Sigmoid colon (tissue), 7 donors: ENCODE data around the gene PIK3R6. TPM values are rescaled to one million over a fixed set of nuclear protein-coding genes. Genes with fewer than 3 reads are reported as not detected.

Experiments
- DNase-seq: peaks from one replicate; pipeline ENCODE4 v3.0.0-alpha.2; 2019
- H3K27ac ChIP-seq, 4 donors: fragments of 200-600 bp; sonication (generic); one replicate each; pipeline ENCODE4 v1.5.1; 2016 to 2019; ENCODE audit warnings: mild to moderate bottlenecking in 1 of 4
- H3K27me3 ChIP-seq, 3 donors: fragments of 200-600 bp; sonication (generic); one replicate each; pipeline ENCODE4 v1.5.1; 2019; ENCODE audit warnings: mild to moderate bottlenecking in 1 of 3
- H3K36me3 ChIP-seq, 4 donors: fragments of 200-600 bp; sonication (generic); one replicate each; pipeline ENCODE4 v1.5.1; 2016 to 2019
- H3K4me1 ChIP-seq, 4 donors: fragments of 200-600 bp; sonication (generic); one replicate each; pipeline ENCODE4 v1.5.1; 2017 to 2019
- H3K4me3 ChIP-seq, 4 donors: fragments of 200-600 bp; sonication (generic); one replicate each; pipeline ENCODE4 v1.5.1; 2017 to 2019; ENCODE audit warnings: mild to moderate bottlenecking in 2 of 4, moderate library complexity in 1 of 4
- H3K9me3 ChIP-seq, 4 donors: fragments of 200-600 bp in 3 of 4; sonication (generic) in 3 of 4; one replicate each; pipeline versions ENCODE4 v1.5.1 to v1.6.1; 2013 to 2019
- EP300 ChIP-seq, 4 donors: sonication (generic); formaldehyde crosslinking; IDR thresholded peaks; one replicate each; pipeline ENCODE4 v1.6.1; 2017; ENCODE audit warnings: antibody characterized with exemption in 4 of 4
- POLR2A ChIP-seq, 2 donors: fragments of 450-650 bp; IDR thresholded peaks; one replicate each; pipeline ENCODE4 v1.6.1; 2016; ENCODE audit warnings: antibody characterized with exemption in 2 of 2, mild to moderate bottlenecking in 2 of 2, moderate library complexity in 2 of 2
- POLR2AphosphoS5 ChIP-seq, 4 donors: sonication (generic); formaldehyde crosslinking; IDR thresholded peaks; one replicate each; pipeline ENCODE4 v1.6.1; 2017; ENCODE audit warnings: antibody characterized with exemption in 4 of 4
- WGBS, 2 donors: extraction: QIAGEN DNeasy Blood & Tissue Kit; methylation state at CpG; one replicate each; pipeline ENCODE4 v1.1.7; 2013; 5-methylcytosine and 5-hydroxymethylcytosine counted together
- intact Hi-C: fragments of 100-400 bp; cut with DNase I; formaldehyde crosslinking; loops from one replicate; pipeline ENCODE4 v1.15.1; 2023
- polyA plus RNA-seq, 3 donors: library from polyadenylated mRNA; stranded (reverse); fragments of 200-250 nt; gene quantifications; one replicate each; pipeline ENCODE4 v1.2.3, GENCODE V29; 2013
- total RNA-seq, 4 donors: library from RNA; depleted of rRNA; stranded (reverse); fragments of >200 nt; gene quantifications; one replicate each; pipeline ENCODE4 v1.1.0, GENCODE V29; 2016
- TF ChIP-seq, protein P1 (sequence below), 4 experiments: fragments of 450-650 bp in 3 of 4; fragments of 200-600 bp in 1 of 4; IDR thresholded peaks; one replicate each; pipeline ENCODE4 v1.5.1; 2016 to 2019; ENCODE audit warnings: antibody characterized with exemption in 4 of 4, mild to moderate bottlenecking in 3 of 4, moderate library complexity in 2 of 4
- donor health status: healthy with polysubstance abuse.
- donor health status: Bipolar disorder and iron deficiency.
- donor health status: healthy.

The PIK3R6 gene
- total and polyA plus RNA-seq, 7 donors = 0.54 to 1.2 (median 0.77) TPM; not detected in 2

DNA sequence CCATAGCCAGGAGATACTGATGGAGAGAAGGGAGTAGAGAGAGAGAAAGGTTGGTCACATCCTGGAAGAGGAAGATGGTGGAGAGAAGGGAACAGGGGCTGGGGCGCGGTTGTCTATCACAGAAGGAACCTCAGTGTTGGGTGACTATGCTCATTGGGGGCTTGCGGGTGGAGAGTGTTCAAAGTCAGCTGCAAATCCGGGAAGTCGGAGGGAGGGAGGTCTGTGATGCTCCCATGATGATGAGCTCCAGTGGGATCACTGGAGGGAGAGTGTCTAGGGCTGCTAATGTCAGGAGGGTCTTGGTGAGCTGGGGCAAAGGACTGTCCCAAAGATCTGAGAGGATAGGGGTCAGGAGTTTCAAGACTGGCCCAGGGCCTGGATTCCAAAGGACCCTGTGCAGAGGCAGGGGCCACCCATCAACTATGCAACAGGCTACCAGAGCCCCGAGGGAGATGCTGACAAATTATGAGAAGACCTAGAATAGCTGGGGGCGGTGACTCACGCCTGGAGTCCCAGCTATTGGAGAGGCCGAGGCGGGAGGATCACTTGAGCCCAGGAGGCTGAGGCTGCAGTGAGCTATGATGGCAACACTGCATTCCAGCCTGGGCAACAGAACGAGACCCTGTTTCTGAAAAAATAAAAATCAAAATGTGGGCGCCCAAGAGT is 111.8 kb downstream of the PIK3R6 start:
- H3K9me3 ChIP-seq = no peaks in the 10 kb centered on the region
- peaks cover 0 to 6% (median 2%) of the 10 kb centered on the region in 3 donors for H3K27me3 ChIP-seq
- no peaks in the 10 kb centered on the region for H3K4me1 ChIP-seq
- intact Hi-C loops = no loop called here
- TF ChIP-seq EP300 (IDR thresholded peaks at IDR 0.05) (no peak), POLR2A (IDR thresholded peaks at IDR 0.05) (no peak), POLR2AphosphoS5 (IDR thresholded peaks at IDR 0.05) (no peak)
- TF ChIP-seq, protein P1, sequence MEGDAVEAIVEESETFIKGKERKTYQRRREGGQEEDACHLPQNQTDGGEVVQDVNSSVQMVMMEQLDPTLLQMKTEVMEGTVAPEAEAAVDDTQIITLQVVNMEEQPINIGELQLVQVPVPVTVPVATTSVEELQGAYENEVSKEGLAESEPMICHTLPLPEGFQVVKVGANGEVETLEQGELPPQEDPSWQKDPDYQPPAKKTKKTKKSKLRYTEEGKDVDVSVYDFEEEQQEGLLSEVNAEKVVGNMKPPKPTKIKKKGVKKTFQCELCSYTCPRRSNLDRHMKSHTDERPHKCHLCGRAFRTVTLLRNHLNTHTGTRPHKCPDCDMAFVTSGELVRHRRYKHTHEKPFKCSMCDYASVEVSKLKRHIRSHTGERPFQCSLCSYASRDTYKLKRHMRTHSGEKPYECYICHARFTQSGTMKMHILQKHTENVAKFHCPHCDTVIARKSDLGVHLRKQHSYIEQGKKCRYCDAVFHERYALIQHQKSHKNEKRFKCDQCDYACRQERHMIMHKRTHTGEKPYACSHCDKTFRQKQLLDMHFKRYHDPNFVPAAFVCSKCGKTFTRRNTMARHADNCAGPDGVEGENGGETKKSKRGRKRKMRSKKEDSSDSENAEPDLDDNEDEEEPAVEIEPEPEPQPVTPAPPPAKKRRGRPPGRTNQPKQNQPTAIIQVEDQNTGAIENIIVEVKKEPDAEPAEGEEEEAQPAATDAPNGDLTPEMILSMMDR (IDR thresholded peaks at IDR 0.05) = no peak
- H3K4me3 ChIP-seq = no peak overlapping the region
- no peak for DNase-seq
- WGBS, 2 donors = 89 to 90% methylated on average over 12 of the region's 12 CpGs
- no peak overlapping the region for H3K27ac ChIP-seq
- no peaks in the 10 kb centered on the region for H3K36me3 ChIP-seq

DNA sequence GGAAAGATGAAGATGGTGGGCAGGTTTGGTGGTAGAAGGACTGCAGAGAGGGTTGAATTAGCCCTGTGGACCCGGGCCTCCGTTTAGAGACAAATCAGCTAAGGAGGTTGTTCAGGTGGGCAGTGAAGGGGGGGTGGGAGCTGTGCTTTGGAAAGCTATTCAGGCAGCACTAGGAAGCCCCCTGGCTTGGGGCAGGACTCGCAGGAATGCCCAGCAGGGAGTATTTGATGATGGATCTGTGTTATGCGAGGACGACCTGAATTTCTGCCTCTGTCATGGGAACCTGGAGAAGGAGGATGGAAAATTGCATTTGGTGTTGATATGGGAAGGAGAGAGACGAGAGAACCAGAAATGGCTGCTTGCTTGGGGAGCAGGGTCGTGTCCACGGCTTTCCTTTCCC is 112.6 kb downstream of the PIK3R6 start:
- no peaks in the 10 kb centered on the region for H3K9me3 ChIP-seq
- DNase-seq = no peak
- H3K4me3 ChIP-seq = no peak overlapping the region
- TF ChIP-seq EP300 (IDR thresholded peaks at IDR 0.05) (no peak), POLR2AphosphoS5 (IDR thresholded peaks at IDR 0.05) (no peak), POLR2A (IDR thresholded peaks at IDR 0.05) (no peak)
- TF ChIP-seq, protein P1 (IDR thresholded peaks at IDR 0.05) = no peak
- 74 to 78% methylated on average over 8 of the region's 8 CpGs for WGBS, 2 donors
- intact Hi-C loops = no loop called here
- H3K27me3 ChIP-seq = peaks cover 0 to 6% (median 2%) of the 10 kb centered on the region in 3 donors
- H3K27ac ChIP-seq = no peak overlapping the region
- H3K4me1 ChIP-seq = no peaks in the 10 kb centered on the region
- H3K36me3 ChIP-seq = no peaks in the 10 kb centered on the region

DNA sequence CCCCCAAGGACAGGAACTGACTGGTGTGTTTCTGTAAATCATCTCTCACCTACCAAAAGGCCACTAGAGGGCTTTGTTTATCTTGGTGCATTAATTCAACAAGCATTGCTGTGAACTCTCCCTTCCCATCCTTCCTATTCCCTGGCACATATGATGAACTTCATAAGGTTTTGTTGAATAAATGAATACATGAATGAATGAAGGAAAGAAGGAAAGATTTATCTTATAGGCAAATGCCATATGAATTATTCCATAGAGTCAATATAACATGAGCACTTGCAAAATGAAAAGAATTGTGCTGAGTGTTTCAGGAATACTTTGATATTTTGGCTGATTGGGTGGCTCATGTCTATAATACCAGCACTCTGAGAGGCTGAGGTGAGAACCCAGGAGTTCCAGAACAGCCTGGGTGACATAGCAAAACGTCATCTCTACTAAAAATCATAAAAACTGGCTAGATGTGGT is 113.5 kb downstream of the PIK3R6 start:
- DNase-seq = no peak
- WGBS, 2 donors = 9 to 42% methylated on average over 1 of the region's 1 CpG
- intact Hi-C loops = no loop called here
- Histone ChIP-seq H3K36me3 (no peaks in the 10 kb centered on the region), H3K27me3 (peaks cover 0 to 6% (median 2%) of the 10 kb centered on the region in 3 donors), H3K4me1 (no peaks in the 10 kb centered on the region), H3K27ac (no peak overlapping the region), H3K4me3 (no peak overlapping the region), H3K9me3 (no peaks in the 10 kb centered on the region)
- TF ChIP-seq POLR2AphosphoS5 (IDR thresholded peaks at IDR 0.05) = no peak
- no peak for TF ChIP-seq POLR2A (IDR thresholded peaks at IDR 0.05)
- no peak for TF ChIP-seq EP300 (IDR thresholded peaks at IDR 0.05)
- TF ChIP-seq, protein P1 (IDR thresholded peaks at IDR 0.05) = no peak

DNA sequence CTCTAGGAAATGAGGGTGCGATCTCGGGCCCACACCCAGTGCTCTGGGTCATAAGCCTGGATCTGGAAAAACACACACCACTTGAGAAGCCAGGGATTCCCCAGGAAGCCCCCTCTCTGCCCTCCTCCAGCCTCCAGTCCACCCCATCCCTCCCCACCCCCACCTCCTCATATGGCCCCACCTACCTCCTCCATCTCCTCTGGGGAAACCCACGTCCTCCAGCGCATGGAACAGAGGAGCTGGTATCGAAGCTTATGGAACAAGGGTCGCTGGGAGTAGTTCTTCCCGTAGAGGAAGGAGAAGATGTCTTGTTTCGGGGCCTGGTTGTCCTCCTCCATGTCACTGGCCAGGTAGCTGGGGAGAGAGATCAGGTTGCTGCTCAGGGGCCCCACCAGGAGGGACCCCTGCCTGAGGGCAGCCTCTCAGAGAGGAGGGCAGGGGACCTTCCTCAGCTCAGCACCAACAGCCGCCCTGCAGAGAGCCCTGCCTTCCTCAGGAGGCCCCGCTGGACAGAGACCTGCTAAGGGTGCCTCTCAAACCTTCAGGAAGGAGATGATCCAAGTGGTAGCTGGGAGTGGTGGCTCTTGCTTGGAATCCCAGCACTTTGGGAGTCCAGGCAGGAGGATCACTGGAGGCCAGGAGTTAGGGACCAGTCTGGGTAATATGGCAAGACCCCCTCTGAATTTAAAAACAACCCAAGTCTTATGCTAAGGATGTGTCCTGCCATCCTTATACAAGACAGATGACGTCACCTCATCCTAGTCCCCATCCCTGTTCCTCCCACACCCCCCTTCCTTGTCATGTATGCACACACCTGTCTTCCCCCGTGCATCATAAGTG is 114.1 kb downstream of the PIK3R6 start:
- Histone ChIP-seq H3K9me3 (no peaks in the 10 kb centered on the region), H3K36me3 (no peaks in the 10 kb centered on the region), H3K4me3 (no peak overlapping the region), H3K27me3 (peaks cover 0 to 5% (median 2%) of the 10 kb centered on the region in 3 donors), H3K4me1 (no peaks in the 10 kb centered on the region), H3K27ac (no peak overlapping the region)
- no peak for DNase-seq
- TF ChIP-seq POLR2AphosphoS5 (IDR thresholded peaks at IDR 0.05) = no peak
- no peak for TF ChIP-seq POLR2A (IDR thresholded peaks at IDR 0.05)
- TF ChIP-seq, protein P1 (IDR thresholded peaks at IDR 0.05) = no peak
- TF ChIP-seq EP300 (IDR thresholded peaks at IDR 0.05) = no peak
- WGBS, 2 donors = 75 to 80% methylated on average over 12 of the region's 12 CpGs
- intact Hi-C loops = no loop called here

Other genes starting within 250 kb of the PIK3R6 start
- 10 to 100 TPM; 22.8 to 34.6 (median 29.0) TPM for gene MYH10, start 236.9 kb downstream of the PIK3R6 start, total RNA-seq
- gene MYH10, start 236.9 kb downstream of the PIK3R6 start, polyA plus RNA-seq = 1 to 10 TPM in 2 of 3 donors, under 1 TPM in 1; 0.92 to 8.4 (median 7.1) TPM
- gene CCDC42, start 122.8 kb downstream of the PIK3R6 start, total RNA-seq = not detected
- gene CCDC42, start 122.8 kb downstream of the PIK3R6 start, polyA plus RNA-seq = under 1 TPM in 1 of 3 donors, not detected in 2; 0.04 TPM
- gene SPDYE4, start 109.1 kb downstream of the PIK3R6 start, total RNA-seq = not detected
- not detected for gene SPDYE4, start 109.1 kb downstream of the PIK3R6 start, polyA plus RNA-seq
- gene MFSD6L, start 68.3 kb downstream of the PIK3R6 start, total RNA-seq = not detected
- gene MFSD6L, start 68.3 kb downstream of the PIK3R6 start, polyA plus RNA-seq = 1 to 10 TPM in 2 of 3 donors, under 1 TPM in 1; 0.69 to 4.9 (median 1.2) TPM
- 10 to 100 TPM in 2 of 4 donors, 1 to 10 TPM in 2; 5.4 to 13.6 (median 9.9) TPM for gene PIK3R5, start 98.0 kb upstream of the PIK3R6 start, total RNA-seq
- gene PIK3R5, start 98.0 kb upstream of the PIK3R6 start, polyA plus RNA-seq = 10 to 100 TPM in 1 of 3 donors, 1 to 10 TPM in 2; 2.4 to 12.4 (median 3.5) TPM
- 10 to 100 TPM; 10.5 to 20.3 (median 16.3) TPM for gene NTN1, start 153.8 kb upstream of the PIK3R6 start, total RNA-seq
- 1 to 10 TPM in 2 of 3 donors, under 1 TPM in 1; 0.69 to 3.3 (median 1.2) TPM for gene NTN1, start 153.8 kb upstream of the PIK3R6 start, polyA plus RNA-seq